ENCODE data around the gene SLC38A2. TPM values are rescaled to one million over a fixed set of nuclear protein-coding genes. Genes with fewer than 3 reads are reported as not detected.
"Not testable (repeated sequence)": the region's sequence is repeated elsewhere in the genome, so short reads cannot be mapped to it uniquely, and the experiment has no call there.

Gene SLC38A2
- total RNA-seq, 1 donor from 2014 or later = 144 TPM

DNA sequence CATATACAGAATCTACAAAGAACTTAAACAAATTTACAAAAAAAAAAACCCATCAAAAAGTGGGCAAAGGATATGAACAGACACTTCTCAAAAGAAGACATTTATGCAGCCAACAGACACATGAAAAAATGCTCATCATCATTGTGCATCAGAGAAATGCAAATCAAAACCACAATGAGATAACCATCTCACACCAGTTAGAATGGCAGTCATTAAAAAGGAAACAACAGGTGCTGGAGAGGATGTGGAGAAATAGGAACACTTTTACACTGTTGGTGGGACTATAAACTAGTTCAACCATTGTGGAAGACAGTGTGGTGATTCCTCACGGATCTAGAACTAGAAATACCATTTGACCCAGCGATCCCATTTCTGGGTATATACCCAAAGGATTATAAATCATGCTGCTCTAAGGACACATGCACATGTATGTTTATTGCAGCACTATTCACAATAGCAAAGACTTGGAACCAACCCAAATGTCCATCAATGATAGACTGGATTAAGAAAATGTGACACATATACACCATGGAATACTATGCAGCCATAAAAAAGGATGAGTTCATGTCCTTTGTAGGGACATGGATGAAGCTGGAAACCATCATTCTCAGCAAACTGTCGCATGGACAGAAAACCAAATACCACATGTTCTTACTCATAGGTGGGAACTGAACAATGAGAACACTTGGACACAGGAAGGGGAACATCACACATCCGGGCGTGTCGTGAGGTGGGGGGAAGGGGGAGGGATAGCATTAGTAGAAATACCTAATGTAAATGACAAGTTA is 27.1 kb upstream of the SLC38A2 start:
- ATAC-seq (ENCODE audit: poor library complexity); intact Hi-C loops (cut with DNase I); DNase-seq: not testable (repeated sequence)

- peak; percentile 87 for ATAC-seq (ENCODE audit: poor library complexity)
Observed at GRCh38 chr12:46396826-46397225, 24.3 kb upstream of the SLC38A2 start.

DNA sequence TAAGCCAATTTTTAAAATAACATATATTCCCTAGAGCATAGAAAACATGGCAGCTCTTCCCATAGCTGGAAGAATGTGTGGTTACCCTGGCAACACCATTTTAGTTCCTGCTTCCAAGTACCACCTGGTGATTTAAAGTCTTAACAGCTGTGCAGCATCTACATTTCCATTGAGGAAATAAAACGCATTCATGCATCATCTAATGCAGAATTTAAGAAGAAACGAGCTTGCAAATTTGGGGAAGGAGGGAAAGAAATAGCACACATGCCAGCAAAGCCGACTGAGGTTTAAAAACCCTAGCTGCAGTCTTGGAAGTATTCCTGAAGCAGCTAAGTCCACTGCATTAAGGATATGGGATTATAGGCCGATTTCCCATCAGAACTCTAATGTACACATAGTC is 22.8 kb upstream of the SLC38A2 start:
- no peak for ATAC-seq (ENCODE audit: poor library complexity)

More at GRCh38 chr12:46396826-46397225, 24.3 kb upstream of the SLC38A2 start:
- DNase-seq = no peak
- intact Hi-C loops (cut with DNase I) = no loop called here

GRCh38 chr12:46391630-46392029 is 19.1 kb upstream of the SLC38A2 start:
- intact Hi-C loops (cut with DNase I) = no loop called here
- DNase-seq = no peak
- ATAC-seq (ENCODE audit: poor library complexity) = no peak

More for the DNA sequence above, 22.8 kb upstream of the SLC38A2 start:
- intact Hi-C loops (cut with DNase I) = no loop called here
- DNase-seq = no peak

GRCh38 chr12:46390881-46391280 is 18.3 kb upstream of the SLC38A2 start:
- ATAC-seq (ENCODE audit: poor library complexity) = no peak
- intact Hi-C loops (cut with DNase I) = no loop called here

GRCh38 chr12:46390304-46390703 is 17.7 kb upstream of the SLC38A2 start:
- intact Hi-C loops (cut with DNase I) = no loop called here
- ATAC-seq (ENCODE audit: poor library complexity) = no peak
- DNase-seq = no peak

More at GRCh38 chr12:46390881-46391280, 18.3 kb upstream of the SLC38A2 start:
- DNase-seq = no peak

GRCh38 chr12:46389031-46389616 is 16.6 kb upstream of the SLC38A2 start:
- DNase-seq = no peak

DNA sequence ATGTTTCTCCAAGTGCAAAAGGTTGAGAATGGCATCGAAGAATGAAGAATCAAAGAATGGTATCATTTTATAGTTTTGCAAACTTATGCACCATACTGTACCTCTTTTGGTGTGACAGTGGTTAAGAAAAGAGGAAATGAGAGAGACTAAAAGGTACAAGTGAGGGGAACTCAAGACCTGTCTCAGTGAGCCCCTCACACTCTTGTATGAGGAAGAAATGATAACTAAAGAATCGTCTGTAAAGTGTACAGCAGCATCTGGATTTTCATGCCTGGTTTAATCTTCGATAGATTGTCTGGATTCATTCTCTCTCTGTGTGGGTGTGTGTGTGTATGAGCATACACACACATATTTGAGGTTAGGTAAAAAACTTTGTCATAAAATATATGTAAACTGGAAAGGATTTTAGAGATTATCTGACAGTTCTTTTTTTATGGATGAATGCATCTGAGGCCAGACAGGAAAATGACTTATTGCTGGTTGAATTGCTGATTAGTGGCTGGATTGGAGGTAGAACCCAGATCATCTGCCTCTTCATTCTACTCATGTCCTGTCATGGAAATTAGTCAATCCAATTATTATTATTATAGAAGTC is 16.0 kb upstream of the SLC38A2 start:
- intact Hi-C loops (cut with DNase I) = loop anchor here (5.0 kb wide), 1 partner anchor 74 kb away; no protein-coding TSS in a partner anchor
- ATAC-seq (ENCODE audit: poor library complexity) (no peak), DNase-seq (no peak)

More at GRCh38 chr12:46389031-46389616, 16.6 kb upstream of the SLC38A2 start:
- intact Hi-C loops (cut with DNase I) = loop anchor here (5.0 kb wide), 1 partner anchor 73 kb away; no protein-coding TSS in a partner anchor
- peak; percentile 20 for ATAC-seq (ENCODE audit: poor library complexity)

DNA sequence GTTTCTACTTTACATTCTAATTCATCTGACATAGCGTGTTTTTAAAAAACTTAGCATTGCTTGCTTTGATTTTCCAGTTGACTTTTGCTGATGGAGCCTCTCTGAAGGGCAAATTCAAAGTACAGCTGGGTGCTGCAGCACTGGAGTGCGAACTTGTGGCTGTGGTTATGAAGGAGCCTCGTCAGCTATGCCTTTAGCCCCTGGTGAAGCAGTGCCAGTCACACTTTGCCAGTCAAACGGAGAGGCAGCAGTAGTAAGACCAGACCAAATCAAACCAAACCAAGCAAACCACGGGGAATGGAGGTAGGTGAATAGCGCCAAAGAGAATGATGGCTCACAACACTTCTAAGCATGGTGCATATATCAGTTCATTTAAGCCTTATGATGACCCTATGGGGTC is 15.1 kb upstream of the SLC38A2 start:
- DNase-seq (no peak), ATAC-seq (ENCODE audit: poor library complexity) (no peak)
- intact Hi-C loops (cut with DNase I) = loop anchor here (5.0 kb wide), 1 partner anchor 75 kb away; no protein-coding TSS in a partner anchor

GRCh38 chr12:46386877-46387629 is 14.5 kb upstream of the SLC38A2 start:
- ATAC-seq (ENCODE audit: poor library complexity) = no peak
- DNase-seq = peak; percentile 60
- intact Hi-C loops (cut with DNase I) = loop anchor here (5.0 kb wide), 1 partner anchor 75 kb away; no protein-coding TSS in a partner anchor

GRCh38 chr12:46386360-46386867 is 13.8 kb upstream of the SLC38A2 start:
- intact Hi-C loops (cut with DNase I) = loop anchor here (5.0 kb wide), 1 partner anchor 76 kb away; no protein-coding TSS in a partner anchor
- DNase-seq (no peak), ATAC-seq (ENCODE audit: poor library complexity) (no peak)

GRCh38 chr12:46385438-46385837 is 12.9 kb upstream of the SLC38A2 start:
- no peak for DNase-seq
- no peak for ATAC-seq (ENCODE audit: poor library complexity)
- intact Hi-C loops (cut with DNase I) = loop anchor here (5.0 kb wide), 1 partner anchor 77 kb away; no protein-coding TSS in a partner anchor

DNA sequence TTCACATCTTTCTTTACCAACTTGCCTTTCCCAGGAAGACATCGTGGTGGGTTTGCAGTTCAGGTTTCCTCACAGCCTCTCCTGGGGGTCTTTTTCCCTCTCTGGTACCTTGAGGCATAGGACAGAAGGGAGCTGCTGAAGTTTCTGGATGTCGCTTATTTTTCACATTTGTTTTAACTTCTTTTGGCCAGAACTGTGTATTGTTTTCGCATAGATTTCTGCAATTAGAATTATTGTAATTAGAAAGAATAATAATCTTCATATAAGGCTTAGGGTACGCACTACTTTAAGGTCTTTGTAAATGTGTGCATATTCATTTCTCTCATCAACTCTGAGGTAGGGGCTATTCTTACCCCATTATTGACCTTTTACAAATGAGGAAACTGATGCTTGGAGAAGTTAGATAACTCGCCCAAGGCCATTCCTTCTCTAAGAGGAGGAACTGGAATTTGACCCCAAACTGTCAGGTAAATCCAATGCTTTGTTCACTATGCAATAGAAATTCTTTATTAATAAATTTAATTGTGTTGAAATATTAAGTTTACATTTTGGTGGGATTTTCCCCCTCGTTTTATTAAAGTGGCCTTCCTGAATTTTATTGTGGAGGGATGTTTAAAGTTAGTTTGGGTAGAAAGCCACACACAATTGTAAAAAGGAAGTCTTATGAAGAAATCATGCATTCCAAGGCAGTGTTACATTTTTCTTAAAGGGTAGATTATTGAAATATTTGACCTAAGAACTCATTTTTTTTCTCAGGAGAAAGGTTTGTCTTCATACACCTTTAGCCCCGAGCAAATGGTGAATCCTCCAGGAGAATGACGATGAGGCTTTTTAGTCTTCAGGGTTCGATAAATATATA is 12.1 kb upstream of the SLC38A2 start:
- no peak for DNase-seq
- ATAC-seq (ENCODE audit: poor library complexity) = no peak
- intact Hi-C loops (cut with DNase I) = loop anchor here (5.0 kb wide), 1 partner anchor 78 kb away; no protein-coding TSS in a partner anchor

DNA sequence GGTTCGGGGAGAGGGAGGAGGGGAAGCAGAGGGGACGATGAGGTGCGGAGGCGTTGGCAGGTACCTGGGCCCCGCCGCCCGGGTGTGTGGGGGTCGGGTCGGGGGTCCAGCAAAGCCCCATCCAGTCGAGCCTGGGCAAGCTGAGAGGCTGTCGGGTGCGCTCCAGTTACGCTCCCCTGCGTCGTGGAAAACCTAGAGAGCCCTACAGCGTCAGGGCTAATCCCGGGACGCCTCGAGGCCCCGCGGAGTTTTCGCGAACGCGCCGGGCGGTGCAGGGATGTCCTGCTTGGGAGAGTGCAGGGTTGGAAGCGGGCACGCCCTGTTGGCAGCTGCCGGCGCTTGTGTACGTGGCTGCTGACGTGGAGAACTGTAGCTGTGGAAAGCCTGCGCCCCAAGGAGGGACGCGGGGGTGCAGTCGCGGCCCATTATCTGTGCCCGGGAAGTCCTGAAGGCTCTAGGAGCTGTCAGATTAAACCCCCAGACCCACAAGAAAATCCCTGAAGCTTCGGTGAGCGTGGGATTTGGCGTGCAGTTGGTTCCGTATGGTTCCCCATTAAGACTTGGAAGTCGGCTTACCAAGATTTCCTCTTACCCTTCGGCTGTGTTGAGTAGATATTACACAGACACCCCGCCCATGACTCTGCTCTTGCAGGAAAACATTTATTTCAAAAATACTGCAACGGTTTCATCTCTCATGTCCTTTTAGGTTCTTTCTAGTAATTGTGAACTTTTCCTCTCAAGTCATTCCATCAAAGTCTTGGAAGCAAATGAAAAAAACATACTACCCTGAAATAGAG is 11.3 kb upstream of the SLC38A2 start:
- ATAC-seq (ENCODE audit: poor library complexity) (peak; percentile 91), DNase-seq (peak; percentile 97)
- intact Hi-C loops (cut with DNase I) = no loop called here

GRCh38 chr12:46382964-46383653 is 10.5 kb upstream of the SLC38A2 start:
- intact Hi-C loops (cut with DNase I) = no loop called here
- DNase-seq (peak; percentile 98), ATAC-seq (ENCODE audit: poor library complexity) (peak; percentile 93)

DNA sequence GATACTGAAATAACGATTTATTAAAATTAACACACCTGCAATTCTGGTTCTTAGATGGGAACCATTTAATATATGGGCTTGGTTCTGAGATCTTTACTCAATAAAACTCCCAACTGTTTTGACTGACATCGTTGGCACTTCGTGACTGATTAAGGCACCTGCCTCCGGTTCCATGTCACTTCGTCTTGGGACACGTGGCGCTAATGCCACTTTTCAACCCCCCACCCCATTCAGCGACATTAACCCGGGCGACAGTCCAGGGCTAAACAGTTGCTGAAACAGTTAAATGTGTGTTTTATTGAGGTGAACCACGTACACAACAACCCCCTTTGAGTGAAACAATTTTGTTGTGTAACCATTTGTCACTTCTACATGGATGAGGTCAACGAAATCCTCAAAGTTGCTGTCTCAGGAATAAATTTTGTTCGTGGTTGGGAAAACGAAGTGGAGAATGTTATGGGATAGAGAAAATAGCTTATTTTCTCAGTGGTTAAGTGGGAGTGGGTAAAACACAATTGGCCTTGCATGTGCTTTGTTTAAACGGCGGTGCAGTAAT is 9.9 kb upstream of the SLC38A2 start:
- no peak for DNase-seq
- intact Hi-C loops (cut with DNase I) = no loop called here
- no peak for ATAC-seq (ENCODE audit: poor library complexity)
